Stimulated activated CD8-positive, alpha-beta memory T cell treated with anti-CD3 and anti-CD28 coated beads, Interleukin-12 subunit alpha, Interleukin-12 subunit beta, amount 100 ng/mL, for 1 hour (primary cell): Measurements from ENCODE around the gene LTO1.
A peak's percentile ranks its signal among the peaks of the same experiment; 100 is the strongest.

Experiments used
- DNase-seq: peaks from one replicate; pipeline ENCODE4 v3.0.0-alpha.2; 2020; ENCODE audit warnings: low read depth

LTO1 gene

DNA sequence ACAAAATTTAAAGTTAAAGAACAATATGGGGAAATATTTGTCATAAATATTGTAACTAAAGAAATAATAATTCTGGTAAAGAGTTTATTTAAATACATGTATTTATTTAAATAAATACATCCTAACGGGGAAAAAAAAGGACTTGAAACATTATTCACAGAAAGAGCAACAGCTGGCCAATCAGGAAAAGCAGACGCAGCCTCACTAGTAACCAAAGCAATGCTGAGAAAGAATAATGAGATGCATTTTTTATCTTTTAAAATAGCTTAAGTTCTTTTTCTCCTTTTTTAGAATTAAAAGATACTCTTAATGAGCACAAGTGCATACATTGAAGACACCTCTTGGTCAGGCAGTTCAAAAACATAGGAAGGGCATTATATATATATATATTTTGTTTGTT lies 2.6 kb upstream of the LTO1 start:
- DNase-seq, result no peak

DNA sequence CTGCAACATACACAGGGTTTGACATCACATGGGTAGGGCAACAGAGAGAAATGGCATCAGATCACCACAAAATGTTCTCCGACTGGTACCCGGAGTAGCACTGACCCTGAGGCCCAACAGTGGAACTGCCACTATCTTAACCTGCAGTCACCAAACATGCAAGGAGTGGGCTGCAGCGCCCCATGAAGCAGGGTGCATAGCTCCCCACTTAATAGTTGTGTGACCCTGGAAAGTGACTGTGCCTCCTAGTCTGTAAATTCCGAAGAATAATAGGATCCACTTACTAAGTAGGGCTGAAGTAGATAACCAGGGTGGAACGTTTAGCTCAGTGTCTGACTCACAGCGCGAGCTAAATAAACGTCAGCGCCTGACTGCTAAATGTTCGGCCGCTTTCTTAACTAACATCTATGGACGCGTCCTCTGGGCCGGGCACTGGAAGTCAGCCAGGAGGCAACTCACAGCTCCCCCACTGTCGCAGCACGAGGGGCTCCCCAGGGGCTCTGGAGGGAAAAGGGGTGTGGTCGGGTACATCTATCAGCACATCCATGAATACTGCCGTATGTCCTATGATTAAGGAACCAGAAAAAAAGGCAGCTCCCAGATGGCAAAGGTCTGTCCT lies 777 bp downstream of the LTO1 start:
- DNase-seq, result no peak

DNA sequence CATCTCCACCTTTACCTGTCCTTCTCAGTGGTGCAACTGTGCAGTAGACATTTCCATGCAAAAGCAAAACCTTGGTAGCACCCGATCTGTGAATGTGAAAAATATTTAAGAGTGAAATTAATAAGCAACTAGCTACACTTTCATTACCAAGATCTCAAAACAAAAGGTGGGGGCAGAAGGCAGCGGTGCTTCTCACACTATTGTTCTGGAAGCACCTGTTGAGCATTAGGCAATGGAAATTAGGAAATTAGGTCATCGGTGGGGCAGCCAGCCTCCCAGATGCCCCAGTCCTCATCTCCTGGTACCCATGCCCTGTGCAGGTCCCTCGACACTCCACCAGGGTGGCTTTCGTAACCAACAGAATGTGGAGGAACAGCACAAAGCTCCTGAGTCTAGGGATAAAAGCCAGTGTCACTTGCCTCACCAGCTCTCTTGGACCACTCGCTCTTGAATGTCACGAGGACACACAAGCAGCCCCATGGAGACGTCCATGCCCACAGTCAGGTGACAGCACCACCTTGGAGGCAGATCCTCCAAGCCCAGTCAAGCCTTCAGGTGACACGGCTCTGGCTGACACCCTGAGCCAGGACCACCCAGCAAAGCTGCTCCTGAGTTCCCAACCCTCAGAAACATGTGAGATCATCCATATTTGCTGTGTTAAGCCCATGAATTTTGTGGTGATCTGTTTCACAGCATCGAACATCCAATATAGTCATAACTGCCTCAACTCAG lies 3.3 kb downstream of the LTO1 start:
- DNase-seq, result no peak

DNA sequence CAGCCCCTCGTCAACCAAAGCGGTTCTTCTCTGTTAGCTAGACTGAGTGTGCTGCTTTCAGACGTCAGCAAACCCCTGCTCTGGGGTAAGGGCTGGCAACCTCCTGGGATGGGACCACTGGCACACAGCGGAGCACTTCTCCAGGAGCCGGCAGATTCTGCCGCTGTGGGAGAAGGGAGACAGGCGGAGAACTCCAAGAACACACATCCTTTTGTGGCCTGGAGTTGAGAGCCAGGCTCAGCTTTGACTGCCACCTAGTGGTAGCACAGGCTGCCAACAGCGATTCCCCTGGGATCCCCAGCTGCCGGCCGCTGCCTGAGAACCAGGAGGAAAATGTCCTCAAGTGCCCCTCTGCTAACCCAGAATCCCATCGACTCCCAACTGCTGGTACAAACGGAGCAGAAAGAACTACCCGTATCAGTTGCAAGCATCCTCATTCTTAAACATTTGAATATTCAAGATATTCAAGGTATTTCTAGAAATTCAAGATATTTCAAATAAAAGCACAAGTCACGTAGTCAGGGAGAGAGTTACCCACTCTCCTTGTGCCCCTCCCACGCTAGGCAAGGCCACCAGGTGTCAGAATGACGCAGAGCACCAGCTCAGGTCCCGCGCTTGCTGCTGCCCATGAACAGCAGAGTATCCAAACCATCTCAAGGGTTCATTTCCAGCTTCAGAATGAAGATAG lies 4.9 kb downstream of the LTO1 start:
- DNase-seq, result peak; percentile 36

DNA sequence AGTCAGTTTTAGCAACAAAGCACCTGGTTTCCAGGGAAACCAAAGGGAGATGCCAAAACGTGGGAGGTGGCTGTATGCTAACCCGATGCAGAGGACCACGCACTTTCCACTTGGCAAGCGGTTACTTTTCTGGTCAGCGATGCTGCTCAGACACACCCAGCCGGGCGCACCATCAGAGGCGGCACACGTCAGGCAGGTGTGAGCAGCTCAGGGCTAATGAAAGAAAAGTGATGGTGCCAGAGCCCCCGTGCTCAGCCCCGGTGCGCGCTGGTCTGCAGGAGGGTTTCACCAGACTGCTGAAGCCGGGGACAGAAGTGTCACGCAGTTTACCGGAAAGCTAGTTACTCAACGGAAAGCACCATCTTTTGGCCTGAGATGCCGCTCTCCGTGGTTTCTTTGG lies 5.7 kb downstream of the LTO1 start:
- no peak for DNase-seq

DNA sequence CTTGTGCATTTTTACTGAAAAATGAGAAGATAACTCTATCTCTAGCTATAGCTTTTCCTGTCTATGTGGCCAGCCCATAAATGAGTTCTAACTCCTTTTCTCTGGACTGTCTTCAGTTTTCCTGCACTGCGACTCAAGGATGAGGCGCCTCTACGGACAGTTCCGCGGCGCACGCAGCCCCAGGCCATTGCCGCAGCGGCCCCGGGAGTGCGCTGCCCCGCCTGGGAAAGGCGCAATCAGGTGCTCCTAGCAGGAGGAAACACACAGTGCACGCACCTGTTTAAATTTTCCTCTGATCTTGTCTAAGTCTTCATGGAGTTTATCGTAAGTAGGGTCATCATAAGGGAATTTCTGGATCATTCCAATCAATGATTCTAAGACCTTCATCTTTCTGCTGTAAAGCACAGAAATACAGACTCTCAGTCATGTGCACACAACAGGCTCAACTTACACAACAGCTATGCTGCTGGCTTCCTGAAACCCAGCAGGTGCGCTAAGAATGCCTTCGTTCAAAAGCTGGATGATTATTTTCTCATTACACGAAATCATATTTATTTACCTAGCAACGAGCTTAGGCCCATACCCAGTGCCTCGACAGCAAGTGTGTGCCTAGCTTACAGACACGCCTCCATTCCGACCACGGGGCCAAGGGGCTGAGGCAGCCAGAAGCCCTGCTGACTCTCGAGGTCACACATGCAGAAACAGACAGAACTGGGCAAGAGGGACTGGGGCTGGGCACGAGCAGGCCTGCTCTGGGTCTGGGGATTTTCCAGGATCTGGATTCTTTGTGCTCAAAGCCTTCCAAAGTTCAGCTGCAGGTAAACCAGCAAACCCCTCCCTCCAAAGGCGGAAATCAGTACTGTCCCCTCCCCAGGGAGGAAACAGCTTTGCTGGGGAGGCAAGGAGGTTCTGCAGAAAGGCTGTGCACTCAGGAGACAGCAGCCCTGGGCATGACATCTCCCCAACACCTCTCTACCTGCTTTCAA lies 7.2 kb downstream of the LTO1 start:
- DNase-seq, result no peak

DNA sequence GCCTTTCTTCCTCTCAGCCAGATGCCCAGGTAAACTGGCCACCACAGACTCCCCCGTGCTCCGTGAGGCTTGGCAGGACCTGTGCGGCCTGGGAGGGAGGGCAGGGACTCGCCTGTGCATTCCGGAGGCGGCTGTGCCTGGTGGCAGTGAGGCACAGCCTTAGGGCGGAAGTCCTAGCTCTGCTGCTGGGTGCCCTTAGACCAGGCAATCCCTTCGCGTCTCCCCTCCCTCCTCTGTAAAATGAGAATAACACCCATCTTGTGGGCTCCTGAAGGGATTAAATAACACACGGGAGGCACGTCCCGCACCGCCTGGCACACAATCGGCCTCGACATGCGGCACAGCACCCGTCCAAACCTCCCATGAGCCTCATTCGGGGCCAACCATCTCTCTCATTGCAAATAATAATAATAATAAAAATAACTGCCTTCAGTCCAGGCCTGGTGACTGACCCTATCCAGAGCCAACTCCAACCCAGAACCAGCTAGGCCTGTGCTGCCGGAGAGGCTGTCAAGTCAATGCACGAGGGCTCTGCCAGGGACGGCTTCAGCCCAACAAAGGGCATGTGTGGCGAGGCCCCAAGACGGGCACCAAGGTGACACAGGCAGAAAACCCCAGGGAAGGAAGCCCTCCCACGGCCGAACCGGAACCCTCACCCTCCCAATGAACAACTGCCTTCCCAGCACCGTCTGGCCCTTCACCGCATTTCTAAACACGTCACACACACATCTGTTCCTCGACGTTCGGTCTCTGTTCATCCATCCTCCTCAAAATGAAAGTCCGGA lies 8.2 kb downstream of the LTO1 start:
- DNase-seq, result no peak

DNA sequence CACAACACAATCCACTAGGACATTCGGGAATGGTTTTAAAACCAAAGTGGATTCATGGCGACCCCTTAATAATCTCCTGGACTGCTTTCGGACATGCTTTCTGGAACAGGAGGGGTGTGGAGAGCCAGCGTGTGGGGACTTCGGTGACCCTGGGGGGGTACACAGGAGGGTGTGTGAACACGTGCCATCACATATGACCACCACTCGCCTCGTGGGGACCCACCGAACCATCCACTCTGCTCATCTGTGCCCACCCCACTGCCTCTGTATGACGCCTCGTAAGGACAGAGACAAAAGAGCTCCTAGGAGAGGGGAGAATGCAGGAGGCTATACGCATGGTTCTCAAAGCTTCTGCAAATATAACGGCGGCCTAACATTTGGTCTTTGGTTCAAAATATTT lies 8.9 kb downstream of the LTO1 start:
- DNase-seq, result no peak

DNA sequence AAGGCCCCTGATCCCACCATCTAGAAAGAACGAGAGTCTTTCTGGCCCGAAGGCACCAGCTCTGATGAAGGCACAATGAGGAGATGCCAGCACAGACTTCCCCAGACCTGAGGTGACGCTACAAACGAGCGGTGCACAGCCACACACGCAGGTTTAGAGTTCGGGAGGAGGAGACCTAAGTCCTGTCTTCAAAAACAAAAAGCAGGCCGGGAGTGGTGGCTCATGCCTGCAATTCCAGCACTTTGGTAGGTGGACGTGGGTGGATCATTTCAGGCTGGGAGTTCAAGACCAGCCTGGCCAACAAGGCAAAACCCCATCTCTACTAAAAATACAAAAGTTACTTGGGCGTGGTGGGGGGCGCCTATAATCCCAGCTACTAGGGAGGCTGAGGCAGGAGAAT lies 9.5 kb downstream of the LTO1 start:
- no peak for DNase-seq

DNA sequence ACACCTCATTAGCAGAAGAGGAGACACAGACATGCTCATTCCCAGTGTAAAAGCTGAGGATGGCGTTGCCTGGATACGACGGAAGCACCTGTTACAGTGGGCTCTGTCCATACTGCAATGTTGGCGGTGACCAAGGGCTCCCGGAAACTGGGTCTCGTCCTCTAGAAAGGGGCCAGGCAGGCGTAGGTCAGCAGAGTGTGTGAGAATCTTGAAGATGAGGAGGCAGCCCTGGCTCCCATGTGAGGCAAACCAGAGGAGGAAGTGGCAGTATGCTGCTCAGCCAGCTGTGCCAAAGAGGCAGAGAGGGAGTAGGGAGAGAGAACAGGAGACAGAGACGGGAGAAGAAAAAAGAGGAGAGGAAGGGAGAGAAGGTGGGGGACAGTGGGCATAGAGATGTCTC lies 10.3 kb downstream of the LTO1 start:
- DNase-seq, result no peak

DNA sequence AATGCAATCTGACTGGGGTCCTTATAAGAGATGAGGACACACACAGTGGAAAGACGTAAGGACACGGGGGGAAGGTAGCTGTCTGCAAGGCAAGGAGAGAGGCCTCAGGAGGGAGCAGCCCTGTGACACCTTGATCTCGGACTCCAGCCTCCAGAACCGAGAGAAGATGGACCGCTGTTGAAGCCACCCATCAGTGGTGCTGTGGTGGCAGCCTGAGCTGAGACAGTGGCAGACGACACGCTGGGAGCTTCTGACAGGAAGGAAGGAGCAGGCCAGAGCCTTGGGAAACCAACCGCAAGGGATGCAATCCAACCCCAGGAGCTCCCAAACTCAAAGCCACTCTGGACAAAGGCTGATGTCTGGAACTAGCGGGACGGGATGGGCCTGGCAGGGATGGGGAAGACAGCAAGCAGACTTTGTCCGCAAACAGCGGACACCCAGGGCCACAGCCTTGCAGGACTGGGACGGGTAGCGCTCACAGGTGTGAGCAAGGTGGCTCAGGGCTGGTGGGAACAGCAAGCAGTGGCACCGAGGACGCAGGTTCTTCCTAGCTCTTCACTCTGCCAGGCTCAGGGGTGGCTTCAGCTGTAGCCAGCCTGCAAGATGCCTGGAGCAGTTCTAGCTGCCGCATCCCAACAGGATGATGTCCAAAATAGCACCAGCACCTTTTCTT lies 10.9 kb downstream of the LTO1 start:
- DNase-seq, result no peak

DNA sequence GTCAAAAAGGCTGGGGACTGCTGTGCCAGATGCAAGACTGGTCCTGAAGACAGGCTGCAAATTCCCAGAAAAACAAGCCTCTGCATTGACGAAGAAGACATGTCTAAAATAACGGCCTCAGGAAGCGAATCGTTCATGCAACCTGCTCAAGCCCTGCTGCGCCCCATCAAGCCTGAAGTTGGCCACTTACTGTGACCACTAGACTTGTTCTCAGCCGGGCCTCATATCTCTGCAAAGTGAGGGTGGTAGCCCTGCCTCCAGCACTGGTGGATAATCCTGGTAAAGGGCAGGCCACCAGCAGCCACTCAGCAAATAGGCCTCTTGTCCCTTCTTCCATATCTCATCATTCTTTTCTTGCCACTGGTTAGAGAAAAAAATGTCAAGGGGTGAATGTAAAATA lies 11.8 kb downstream of the LTO1 start:
- no peak for DNase-seq

DNA sequence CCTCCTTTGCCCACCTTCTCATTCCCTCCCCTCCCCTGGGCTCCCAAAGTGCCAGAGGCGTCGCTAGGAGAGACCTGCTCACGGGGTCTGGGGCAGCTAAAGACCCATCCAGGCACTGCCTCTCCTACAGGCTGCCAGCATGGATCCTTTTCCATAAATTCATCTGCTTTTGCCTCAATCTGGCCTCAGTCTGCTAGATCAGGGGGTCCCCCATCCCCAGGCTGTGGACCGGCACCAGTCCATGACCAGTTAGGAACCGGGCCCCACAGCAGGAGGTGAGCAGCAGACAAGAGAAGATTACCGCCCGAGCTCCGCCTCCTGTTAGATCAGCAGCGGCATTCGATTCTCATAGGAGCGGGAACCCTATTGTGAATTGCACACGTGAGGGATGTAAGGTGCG lies 12.3 kb downstream of the LTO1 start:
- DNase-seq, result no peak

DNA sequence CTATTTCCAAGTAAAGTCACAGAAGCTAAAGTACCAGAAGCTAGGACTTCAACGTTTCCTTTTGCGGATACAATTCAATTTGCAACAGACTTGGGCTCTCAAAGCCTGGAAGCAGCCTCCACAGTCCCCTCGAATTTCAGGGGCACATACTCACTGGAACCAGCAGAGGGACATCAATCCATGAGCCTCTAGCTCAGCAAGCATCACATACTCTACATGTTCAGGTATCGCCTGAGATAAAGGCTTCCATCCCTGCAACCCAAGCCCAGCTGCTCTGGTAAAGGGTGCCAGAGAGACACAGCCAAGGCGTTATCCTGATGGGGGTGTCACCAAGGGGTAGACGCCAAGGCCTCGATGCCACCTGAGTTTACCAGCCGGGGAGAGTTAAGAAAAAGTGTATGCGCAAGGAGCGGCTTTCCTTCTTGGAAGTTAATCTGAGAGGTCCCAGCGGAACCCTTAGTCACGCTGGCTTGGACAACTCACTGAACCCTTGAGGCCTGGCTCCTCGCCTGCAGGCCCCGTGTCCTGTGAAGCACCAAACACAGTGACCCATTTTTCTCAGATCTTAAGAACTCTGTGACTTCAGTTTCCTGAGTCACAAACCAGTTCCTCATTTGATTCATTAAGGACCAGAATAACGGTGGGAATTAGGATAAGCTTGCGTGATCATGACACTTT lies 13.0 kb downstream of the LTO1 start:
- no peak for DNase-seq

DNA sequence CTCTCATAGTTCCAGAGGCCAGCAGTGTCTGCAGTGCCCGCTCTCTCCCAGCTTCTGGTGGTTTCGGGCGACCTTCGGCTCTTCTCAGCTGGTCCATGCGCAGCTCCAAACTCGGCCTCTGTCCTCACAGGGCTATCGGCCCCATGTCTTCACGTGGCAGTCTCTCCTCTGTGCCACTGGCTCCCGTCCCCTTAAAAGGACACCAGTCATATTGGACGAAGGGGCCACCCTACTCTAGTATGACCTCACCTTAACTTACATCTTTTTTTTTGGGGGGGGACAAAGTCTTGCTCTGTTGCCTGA lies 13.8 kb downstream of the LTO1 start:
- DNase-seq, result no peak

DNA sequence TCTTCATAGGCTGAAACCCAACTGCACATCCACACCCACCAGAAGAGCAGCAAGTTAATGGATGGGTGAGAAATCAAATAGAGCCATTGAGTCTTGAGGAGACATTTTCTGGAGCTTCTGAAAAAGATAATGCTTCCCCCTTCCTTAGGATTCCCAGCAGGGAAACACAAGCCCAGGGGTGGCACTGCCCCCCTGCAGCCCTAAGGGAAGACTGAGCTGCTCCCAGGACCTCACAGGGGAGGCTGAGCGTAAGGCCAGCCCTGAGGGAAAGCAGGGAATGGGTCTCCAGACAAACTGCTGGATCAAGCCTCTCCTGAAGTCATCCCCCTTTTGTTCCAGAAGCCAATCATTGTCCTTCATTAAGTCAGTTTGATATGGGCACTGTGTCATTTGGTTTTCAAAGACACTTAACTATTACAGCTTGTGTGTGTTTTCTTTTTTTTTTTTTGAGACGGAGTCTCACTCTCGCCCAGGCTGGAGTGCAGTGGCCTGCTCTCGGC lies 15.1 kb downstream of the LTO1 start:
- DNase-seq, result no peak

DNA sequence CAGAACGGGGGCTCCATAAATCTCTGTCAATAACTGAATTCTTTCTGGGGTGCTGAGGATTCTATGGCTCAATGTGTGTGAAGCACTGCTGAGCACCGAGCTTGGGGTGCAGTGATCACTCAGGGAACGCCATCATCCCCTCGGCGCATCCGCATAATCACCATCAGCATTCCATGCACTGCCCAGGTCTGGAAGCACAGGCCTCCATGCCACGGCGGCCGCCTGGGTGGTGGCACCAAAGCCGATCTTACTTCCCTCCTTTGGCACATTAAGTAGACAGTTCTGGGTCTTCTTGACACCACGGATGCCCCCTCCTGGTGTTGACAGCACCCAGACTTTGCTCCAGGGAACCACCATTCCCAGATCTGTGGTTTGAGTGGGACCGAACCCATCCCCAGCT lies 15.6 kb downstream of the LTO1 start:
- no peak for DNase-seq

DNA sequence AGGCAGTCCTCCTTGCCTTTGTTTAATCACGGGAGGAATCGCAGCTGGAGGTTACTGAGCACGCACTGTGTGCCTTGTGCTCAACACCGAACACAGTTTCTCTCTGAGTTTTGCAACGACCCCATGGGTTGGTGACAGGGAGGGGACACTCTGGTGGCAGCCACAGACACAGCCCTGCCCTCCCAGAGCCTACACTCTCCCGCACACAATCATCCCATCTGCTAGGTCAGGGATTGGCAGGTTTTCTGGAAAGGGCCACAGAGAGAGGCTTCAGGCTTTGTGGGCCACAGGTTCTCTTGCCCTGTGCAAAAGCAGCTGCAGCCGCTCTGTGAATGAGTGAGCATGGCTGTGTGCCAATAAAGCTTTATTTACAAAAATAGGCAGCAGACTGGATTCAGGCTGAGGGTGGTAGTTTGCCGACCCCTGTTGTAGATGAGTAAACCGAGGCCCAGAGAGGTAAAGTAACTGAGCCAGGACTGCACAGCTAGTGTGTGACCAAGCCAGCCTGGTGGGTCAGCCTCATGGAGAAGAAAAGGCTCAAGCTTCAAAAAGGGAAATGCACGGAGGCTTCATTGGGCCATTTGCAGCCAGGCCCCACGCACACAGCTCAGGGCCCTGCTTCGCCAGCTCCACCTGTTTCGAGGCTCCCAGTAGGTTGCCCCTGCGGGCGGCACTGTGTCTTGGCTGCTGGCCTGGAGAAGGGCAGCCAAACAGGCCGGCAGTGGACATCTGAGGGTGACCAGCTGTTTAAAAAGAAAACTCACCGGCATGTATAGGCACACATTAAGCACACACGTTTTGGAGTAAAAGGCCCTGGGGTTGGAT lies 16.3 kb downstream of the LTO1 start:
- DNase-seq, result no peak

DNA sequence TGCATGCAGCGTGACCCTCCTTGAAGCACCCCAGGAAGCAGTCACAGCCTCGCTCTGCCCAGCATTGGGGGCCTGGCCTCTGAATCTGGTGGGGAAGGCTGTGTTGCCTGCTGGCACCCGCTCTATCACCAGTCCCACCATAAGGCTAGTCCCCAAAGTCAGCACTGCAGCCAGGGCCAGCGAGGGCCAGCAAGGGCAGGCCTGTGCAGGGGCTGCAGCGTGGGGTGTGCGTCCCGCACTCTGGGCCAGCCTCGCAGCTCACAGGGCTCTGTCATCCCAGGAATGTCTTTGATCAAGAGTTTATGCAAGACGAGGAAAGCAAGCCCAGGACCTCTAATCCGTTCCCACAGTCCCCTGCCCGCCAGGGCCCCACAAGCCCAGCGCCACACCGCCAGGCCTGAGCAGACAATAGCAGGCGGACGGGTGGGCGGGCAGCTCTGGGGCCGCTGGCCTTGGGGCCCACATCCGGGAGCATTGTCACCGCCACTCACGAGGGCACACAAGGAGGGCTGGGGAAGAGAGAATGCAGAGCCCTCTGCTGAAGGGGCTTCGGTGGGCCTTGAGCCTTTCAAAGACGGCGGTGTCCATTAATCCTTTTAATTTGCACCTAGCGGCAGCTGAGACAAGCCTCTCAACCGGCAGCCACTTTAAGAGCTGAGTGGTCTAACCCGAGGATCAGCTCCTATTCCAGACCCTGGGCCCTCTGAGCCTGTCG lies 17.1 kb downstream of the LTO1 start:
- DNase-seq, result no peak
